HG03354 (cell line): ENCODE data around the gene EXOC3L4.
"Not testable (repeated sequence)": the region's sequence is repeated elsewhere in the genome, so short reads cannot be mapped to it uniquely, and the experiment has no call there.

Source experiments
- ATAC-seq: cut with Tn5 transposase; IDR thresholded peaks from one replicate; pipeline ENCODE4 v1.9.1; 2021; ENCODE audit warnings: mild to moderate bottlenecking; ENCODE audit not compliant: unreplicated experiment, poor library complexity, severe bottlenecking

EXOC3L4 gene

GRCh38 chr14:103094406-103095209 lies at the start of gene EXOC3L4:
EXOC3L4 (plus strand) TSS chr14:103094725; CDS start chr14:103100220, 5,495 bp downstream.
- ATAC-seq = no peak

- ATAC-seq = no peak
Measured at GRCh38 chr14:103045371-103045869, 49.1 kb upstream of the EXOC3L4 start.

DNA sequence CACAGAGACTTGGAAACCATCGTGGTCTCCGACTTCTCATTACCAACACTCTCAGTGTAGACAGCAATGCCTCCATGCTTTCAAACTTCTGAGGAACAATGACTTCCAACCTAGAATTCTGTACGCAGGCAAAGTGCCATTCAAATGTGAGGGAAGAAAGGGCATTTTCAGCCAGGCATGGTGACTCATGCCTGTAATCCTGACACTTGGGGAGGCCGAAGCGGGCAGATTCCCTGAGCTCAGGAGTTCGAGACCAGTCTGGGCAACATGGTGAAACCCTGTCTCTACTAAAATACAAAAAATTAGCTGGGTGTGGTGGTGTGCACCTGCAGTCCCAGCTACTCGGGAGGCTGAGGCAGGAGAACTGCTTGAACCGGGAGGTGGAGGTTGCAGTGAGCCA lies 47.1 kb upstream of the EXOC3L4 start:
- ATAC-seq = not testable (repeated sequence)

DNA sequence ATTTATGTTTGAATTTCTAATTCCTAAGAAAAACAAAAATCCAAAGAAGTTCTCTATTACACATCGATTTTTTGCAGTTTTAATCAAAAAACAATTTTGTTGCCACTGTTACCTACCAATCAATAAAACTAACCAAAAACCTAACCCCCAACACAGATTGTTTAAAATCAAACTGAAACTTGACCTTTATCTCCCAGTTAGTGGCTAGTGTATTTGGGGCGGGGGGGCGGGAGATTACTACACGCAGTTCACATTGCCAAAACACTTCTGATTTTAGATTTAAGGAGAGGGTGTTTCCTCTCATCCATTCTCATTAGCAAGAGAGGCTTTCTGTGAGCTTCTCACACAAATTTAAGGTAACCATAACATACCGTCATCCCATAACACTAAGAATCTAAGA lies 43.6 kb upstream of the EXOC3L4 start:
- no peak for ATAC-seq

DNA sequence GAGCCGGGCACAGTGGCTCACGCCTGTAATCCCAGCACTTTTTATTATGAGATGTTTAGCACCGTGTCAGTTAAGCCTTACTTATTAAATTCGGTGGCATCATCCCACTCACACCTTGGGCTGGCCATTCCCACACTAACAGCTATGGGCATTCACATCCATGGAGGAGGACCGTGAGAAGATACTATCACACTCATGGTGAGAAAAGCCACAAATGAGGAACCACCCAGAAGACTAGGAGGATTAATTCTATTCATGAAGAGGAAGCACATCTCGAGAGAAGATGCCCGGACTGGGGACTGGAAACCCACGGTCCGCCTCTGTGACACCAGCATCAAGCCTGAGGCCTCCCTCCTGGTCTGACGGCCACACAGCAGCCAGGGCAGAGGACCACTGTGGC lies 42.1 kb upstream of the EXOC3L4 start:
- no peak for ATAC-seq

DNA sequence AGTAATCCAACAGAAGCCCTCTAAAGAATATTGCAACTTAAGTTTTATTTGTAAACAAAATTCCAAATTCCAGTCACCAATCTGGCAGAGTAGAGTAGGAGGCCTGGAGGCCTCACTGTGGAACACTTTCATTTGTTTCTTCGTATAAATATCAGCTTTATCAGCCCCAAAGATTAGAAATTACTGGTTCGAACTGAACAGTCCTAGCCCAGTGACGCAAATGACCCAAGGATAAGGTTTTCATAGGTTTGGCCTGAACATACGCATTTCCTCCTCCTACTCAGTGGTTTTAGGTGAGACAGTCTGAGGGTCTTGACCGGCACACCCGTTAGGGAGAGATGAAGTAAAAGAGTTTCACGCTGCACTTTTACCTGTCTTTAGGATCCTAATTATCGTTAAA lies 38.8 kb upstream of the EXOC3L4 start:
- no peak for ATAC-seq

GRCh38 chr14:103056322-103057027 lies 38.0 kb upstream of the EXOC3L4 start:
- ATAC-seq = no peak

DNA sequence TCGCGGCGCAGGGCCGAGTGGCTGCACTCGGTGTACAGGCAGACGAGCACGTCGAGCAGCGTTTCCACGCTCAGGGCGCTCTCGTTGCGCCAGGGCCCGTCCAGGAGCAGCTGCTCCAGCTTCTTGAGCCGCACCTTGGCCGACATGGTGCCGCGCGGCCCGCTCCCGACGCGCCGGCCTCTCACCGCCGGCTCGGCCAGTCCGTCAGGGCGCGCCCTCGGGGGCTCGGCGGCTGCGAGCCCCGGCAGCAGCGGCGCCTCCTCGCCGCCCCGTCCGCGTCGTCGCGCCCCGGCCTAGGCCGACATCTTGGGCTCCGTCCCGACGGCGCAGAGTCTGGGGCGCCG lies 37.5 kb upstream of the EXOC3L4 start:
- peak; percentile 29 for ATAC-seq

GRCh38 chr14:103057372-103058163 lies 37.0 kb upstream of the EXOC3L4 start, which contains the start of gene CDC42BPB:
CDC42BPB (minus strand) TSS chr14:103057549; CDS start chr14:103057173, 376 bp downstream.
- ATAC-seq = peak; percentile 76

DNA sequence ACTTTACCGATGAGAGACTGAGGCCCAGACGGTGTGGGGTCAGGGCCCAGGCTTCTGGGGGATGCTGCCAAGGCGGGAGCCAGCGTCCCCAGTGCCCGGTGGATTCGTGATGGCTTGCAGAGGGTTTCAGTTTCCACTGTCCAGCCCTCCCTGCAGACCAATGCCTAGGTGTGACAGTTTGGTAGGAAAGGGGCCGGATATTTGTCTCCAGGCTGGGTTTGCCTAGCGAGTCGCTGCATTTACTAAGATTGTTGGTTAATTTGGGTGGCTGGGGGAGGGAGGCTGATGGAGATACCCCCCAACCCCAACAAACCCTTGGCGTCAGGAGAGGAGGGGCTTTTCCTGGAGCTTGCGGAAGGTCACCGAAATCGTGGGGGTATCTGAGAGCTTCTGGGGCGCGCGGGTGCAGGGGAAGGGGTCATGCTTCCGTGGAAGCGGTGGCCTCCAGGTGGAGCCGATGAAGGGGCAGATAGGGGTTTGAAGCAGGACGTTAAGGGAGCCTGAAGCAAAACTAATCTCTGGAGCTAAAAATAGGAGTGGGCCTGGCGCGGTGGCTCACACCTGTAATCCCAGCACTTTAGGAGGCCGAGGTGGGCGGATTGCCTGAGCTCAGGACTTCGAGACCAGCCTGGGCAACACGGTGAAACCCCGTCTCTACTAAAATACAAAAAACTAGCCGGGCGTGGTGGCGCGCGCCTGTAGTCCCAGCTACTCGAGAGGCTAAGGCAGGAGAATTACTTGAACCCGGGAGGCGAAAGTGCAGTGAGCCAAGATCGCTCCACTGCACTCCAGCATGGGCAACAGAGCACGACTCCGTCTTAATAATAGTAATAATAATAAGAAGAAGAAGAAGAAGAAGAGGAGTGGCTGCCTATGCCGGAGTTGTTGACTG lies 36.1 kb upstream of the EXOC3L4 start:
- ATAC-seq = no peak

DNA sequence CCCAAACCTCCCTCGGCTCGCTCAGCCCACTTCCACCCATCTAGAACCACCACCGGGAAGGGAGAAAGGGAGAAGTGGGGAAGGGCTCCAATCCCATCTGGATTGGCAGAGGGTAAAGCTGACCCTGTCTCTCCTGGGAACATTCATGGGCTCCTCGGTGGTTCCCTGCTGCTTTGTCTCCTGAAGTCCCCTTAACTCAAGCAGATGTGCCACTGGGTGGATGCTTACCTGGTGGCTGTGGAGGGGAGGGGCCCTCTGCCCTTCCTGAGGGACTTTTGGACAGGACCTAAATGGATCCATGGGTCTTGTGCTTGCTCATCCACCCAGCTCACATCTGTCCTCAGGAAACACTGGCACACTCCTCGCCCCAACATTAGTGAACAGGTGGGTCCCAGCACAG lies 35.0 kb upstream of the EXOC3L4 start:
- no peak for ATAC-seq

GRCh38 chr14:103061482-103061976 lies 33.0 kb upstream of the EXOC3L4 start:
- no peak for ATAC-seq

DNA sequence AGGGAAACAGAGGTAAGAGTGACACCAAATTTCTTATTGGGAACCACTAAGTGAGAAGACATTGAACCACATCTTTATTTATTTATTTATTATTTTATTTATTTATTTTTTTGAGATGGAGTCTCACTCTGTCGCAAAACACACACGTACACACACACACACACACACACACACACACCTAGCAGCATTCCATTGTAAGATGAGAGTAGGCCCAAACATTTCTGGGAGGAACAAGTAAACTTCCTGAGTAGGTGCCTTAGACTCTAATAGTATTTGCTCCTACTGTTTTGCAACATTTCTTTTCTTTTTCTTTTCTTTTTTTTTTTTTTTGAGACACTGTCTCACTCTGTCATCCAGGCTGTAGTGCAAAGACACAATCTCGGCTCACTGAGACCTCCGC lies 30.1 kb upstream of the EXOC3L4 start:
- ATAC-seq = no peak

- ATAC-seq = no peak
Measured at GRCh38 chr14:103064978-103065377, 29.5 kb upstream of the EXOC3L4 start.

DNA sequence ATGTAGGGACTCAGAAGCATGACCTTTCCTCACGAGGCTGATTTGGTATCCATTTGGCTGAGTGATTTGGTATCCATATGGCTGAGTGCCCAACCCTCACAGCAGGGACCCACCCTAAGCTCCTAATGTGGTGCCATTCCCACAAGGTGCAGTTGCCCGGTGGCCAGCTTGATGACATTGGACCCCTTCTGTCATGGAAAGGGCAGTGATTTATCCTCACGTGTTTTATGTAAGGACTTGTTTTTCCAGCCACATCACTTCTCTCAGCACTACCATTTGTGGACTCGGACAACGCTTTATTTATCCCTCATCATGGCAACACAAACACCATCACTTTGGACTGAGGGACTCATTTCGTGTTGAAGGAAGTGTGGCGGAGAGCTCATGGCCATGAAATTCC lies 28.7 kb upstream of the EXOC3L4 start:
- ATAC-seq = no peak

DNA sequence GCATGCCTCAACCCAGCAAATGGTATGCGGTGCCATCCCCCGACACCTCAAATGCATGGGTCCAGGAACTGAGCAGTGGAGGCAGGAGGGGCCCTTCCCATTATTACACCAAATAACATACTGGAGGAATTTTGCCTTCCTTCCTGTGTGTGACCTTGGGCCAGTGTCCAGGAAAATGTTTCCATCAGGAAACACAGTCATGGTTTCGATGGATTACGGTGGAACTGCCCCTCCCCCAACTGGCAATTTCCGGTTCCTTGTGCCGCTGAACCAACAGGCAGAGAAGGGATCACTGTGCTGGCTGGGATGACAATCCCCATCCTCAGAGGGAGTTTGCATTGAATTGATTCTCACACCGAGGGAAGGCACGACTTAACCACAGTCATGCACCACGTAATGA lies 28.1 kb upstream of the EXOC3L4 start:
- no peak for ATAC-seq

GRCh38 chr14:103067231-103067954 lies 27.1 kb upstream of the EXOC3L4 start:
- no peak for ATAC-seq

DNA sequence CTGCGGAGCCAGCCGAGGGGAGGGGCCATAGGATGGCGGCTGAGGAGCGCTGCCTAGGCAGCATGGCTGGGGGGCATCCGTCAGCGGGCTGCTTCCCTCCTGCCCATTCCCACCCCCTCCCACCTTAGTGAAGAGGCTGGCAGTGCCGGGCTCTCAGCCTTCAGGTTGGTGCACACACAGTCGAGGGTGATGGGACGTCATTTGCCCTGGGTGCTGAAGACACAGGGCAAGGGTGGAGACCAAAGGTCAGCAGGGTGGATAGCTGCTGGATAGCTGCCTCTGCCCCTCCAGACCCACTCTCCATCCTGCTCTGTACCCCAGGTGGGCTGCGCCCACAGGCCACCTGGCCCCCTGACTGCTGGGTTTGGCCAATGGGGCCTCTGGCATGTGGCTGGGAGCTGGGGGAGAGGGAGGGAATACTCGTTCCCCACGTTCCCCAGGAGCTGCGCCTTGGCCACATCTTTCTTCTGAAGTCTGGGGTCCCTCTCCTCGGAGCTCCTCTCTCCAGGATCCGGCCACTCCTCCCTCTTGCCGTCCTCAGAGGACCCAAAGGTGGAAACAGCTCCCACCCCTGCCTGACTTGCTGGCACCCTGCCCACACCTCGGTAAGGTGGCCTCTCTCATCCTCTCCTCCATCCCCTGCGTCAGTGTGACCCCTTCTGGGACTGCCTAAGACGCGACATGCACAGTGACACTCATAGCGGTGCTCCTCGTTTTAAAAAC lies 26.0 kb upstream of the EXOC3L4 start:
- no peak for ATAC-seq
